Measurements from ENCODE around the gene ZSCAN9. TPM values are rescaled to one million over a fixed set of nuclear protein-coding genes. Genes with fewer than 3 reads are reported as not detected.

Gene ZSCAN9
- total RNA-seq, 3 donors from 2014 or later = 14.1 to 15.7 (median 14.9) TPM

DNA sequence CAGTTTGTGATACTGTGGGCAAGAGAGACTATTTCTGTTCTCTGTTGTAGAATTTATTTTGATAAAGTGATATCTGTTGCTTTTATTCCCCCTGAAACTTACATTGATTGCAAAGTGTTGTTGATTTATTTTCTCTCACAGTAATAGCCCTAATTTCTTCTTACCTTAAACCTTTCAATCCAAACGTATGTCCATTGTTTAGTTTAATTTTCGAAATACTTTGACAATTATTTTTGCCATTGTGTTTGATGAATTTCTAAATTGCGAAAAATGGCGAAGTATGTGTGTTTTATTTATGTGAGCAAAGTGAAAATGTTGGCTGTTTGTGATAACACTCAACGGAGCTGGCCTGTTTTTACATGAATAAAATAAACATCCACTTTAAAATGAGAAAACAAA lies 41.5 kb downstream of the ZSCAN9 start:
- intact Hi-C loops (cut with DNase I, micrococcal nuclease) = no loop called here
- Histone ChIP-seq H3K36me3 (ENCODE audit: low read depth) (no peaks in the 10 kb centered on the region), H3K4me1 (ENCODE audit: low read depth) (peaks cover 9% of the 10 kb centered on the region), H3K4me3 (peak overlapping the region; percentile 50), H3K9me3 (no peaks in the 10 kb centered on the region)
- DNase-seq = no peak
- ATAC-seq = no peak
- TF ChIP-seq, protein P1, sequence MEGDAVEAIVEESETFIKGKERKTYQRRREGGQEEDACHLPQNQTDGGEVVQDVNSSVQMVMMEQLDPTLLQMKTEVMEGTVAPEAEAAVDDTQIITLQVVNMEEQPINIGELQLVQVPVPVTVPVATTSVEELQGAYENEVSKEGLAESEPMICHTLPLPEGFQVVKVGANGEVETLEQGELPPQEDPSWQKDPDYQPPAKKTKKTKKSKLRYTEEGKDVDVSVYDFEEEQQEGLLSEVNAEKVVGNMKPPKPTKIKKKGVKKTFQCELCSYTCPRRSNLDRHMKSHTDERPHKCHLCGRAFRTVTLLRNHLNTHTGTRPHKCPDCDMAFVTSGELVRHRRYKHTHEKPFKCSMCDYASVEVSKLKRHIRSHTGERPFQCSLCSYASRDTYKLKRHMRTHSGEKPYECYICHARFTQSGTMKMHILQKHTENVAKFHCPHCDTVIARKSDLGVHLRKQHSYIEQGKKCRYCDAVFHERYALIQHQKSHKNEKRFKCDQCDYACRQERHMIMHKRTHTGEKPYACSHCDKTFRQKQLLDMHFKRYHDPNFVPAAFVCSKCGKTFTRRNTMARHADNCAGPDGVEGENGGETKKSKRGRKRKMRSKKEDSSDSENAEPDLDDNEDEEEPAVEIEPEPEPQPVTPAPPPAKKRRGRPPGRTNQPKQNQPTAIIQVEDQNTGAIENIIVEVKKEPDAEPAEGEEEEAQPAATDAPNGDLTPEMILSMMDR (IDR thresholded peaks at IDR 0.05) = no peak

DNA sequence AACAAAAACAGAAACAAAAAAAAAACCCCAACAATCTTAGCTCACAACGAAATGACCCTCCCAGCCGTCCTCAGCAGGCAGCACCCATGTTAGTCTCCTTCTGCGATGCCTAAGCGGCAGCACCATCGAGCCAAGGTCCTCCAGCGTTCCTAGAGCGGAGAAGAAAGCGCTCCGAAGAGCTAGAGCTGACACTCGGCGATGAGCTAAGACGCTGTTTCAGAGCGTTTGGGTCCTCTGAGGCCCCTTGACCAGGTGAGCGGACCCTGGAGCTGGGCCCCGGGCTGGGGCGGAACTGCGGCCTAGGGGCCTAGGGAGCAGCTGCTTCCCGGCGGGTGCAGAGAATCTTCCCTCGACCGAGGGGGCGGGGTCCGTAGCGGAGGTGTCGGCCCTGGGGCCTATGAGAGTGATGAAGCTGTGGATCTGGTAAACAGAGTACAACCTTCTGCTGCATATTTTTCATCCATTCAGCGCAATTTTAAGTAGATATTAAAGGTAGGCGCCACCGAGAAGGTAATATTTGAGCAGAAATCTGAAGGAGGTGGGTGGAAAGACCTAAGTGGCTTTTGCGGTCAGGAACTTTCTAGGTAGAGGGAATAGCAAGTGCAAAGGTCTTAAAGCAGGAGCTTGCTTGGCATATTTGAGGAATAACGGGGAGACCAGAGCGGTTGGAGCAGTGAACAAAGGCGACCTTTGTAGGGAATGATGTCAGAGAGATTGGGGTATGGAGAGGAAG lies 42.1 kb downstream of the ZSCAN9 start, which contains the start of gene ZSCAN26:
ZSCAN26 (plus strand) TSS at position 182 of the 733 bp plus-strand sequence. CDS start 4,777 bp downstream, outside the sequence.
- H3K4me3 ChIP-seq = peak within 1 kb of the TSS; percentile 50
- intact Hi-C loops (cut with DNase I, micrococcal nuclease) = no loop called here
- no peaks in the 10 kb centered on the region for H3K36me3 ChIP-seq (ENCODE audit: low read depth)
- ATAC-seq (peak; percentile 99), DNase-seq (peak; percentile 86 to 93 (median 92))
- TF ChIP-seq, protein P1 (IDR thresholded peaks at IDR 0.05) = no peak
- no peaks in the 10 kb centered on the region for H3K9me3 ChIP-seq
- H3K4me1 ChIP-seq (ENCODE audit: low read depth) = peaks cover 9% of the 10 kb centered on the region

DNA sequence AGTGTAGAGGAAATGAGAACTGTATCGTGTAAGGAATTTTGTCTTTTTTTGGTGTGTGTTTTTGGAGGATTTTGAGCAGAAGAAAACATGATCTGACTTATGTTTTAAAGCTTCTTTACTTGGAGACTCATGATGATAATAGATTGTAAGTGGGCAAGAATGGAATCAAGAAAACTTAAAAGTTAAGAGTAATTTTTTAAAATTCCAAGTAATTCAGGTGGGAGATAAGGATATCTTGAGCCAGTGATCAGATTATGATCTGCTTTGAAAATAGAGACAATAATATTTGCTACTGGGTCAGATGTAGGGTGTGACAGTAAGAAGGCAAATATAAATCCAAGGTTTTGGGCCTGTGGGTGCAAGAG lies 42.6 kb downstream of the ZSCAN9 start:
- TF ChIP-seq, protein P1 (IDR thresholded peaks at IDR 0.05) = no peak

DNA sequence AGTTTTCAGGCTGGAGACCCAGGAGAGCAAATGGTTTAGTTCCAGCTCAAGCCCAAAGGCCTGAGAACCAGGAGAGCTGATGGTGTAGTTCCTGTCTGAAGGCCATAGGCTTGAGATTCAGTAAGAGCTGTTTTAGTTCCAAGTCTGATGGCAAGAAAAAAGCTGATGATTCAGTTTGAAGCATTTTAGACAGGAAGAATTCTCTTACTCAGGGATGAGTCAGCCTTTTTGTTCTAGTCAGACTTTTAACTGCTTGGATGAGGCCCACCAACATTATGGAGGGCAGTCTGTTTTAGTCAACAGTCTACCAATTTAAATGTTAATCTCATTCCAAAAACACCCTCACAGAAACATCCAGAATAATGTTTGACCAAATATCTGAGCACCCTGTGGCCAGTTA lies 44.4 kb downstream of the ZSCAN9 start:
- Histone ChIP-seq H3K36me3 (ENCODE audit: low read depth) (no peaks in the 10 kb centered on the region), H3K9me3 (no peaks in the 10 kb centered on the region), H3K4me3 (no peak overlapping the region), H3K4me1 (ENCODE audit: low read depth) (peaks cover 9% of the 10 kb centered on the region)
- intact Hi-C loops (cut with DNase I, micrococcal nuclease) = no loop called here
- DNase-seq (no peak), ATAC-seq (no peak)
- TF ChIP-seq, protein P1 (IDR thresholded peaks at IDR 0.05) = no peak

More for the DNA sequence above, 42.6 kb downstream of the ZSCAN9 start:
- DNase-seq = no peak
- ATAC-seq = no peak
- intact Hi-C loops (cut with DNase I, micrococcal nuclease) = no loop called here
- peaks cover 9% of the 10 kb centered on the region for H3K4me1 ChIP-seq (ENCODE audit: low read depth)
- H3K9me3 ChIP-seq = no peaks in the 10 kb centered on the region
- H3K4me3 ChIP-seq = no peak overlapping the region
- no peaks in the 10 kb centered on the region for H3K36me3 ChIP-seq (ENCODE audit: low read depth)

DNA sequence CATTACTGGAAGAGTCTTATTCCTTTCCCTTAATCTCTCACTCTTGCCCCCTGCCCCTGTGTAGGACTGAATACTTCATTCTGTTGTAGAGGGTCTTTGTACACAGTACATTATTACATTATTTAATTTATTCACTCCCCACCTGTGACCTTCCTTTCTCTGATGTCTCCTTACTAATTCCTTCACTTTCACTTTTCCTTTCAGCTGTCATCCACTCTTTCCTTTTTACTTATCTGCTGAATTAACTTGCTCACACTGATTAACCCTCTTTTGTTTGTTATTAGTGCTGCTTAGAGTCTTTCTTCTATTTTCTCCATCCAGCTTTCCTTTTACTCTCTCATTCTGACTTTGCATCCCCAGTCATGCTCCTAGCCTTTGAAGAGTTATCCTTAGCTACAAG lies 49.8 kb downstream of the ZSCAN9 start:
- no peaks in the 10 kb centered on the region for H3K4me1 ChIP-seq (ENCODE audit: low read depth)
- DNase-seq = no peak
- ATAC-seq = no peak
- intact Hi-C loops (cut with DNase I, micrococcal nuclease) = no loop called here
- TF ChIP-seq, protein P1 (IDR thresholded peaks at IDR 0.05) = no peak
- H3K36me3 ChIP-seq (ENCODE audit: low read depth) = peaks cover 4% of the 10 kb centered on the region
- H3K9me3 ChIP-seq = no peaks in the 10 kb centered on the region
- H3K4me3 ChIP-seq = no peak overlapping the region
